ENCODE results near the gene RBM4B.

The RBM4B gene

DNA sequence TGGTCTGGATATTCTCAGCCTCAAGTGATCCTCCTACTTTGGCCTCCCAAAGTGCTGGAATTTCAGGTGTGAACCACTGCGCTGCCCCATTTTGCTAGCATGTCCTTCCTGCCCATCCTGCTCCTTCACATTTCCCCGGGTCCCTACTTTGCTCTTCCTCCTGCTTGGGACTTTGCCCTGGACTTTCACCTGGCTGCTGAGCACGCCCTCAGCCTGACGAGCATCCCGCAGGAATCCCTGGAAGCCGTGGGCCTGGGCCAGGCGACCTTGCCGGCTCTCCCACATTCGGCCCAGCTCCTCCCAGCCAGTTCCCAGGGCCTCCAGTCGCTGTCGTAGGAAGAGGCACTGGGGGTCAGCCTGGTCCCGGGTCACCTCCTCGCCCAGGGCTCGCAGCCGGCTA is 22.6 kb upstream of the RBM4B start:
- Histone ChIP-seq H3K9ac (ENCODE audit: low read depth, low read length, poor library complexity, severe bottlenecking) (peak overlapping the region; percentile 59), H3K4me3 (ENCODE audit: low read length, poor library complexity, severe bottlenecking) (peak overlapping the region; percentile 54), H3K9me3 (ENCODE audit: insufficient read depth, low read depth, low read length) (no peaks in the 10 kb centered on the region), H2AFZ (ENCODE audit: low read length) (no peak overlapping the region), H3K79me2 (ENCODE audit: insufficient read depth, low read length) (no peaks in the 10 kb centered on the region), H3K4me2 (ENCODE audit: low read depth, low read length, poor library complexity, severe bottlenecking) (peak overlapping the region; percentile 67), H3F3A (ENCODE audit: low read depth) (no peaks in the 10 kb centered on the region; the same call in 1 of the 2 replicates), H3K36me3 (ENCODE audit: insufficient read depth, low read length) (peaks cover 2% of the 10 kb centered on the region; the same call in 1 of the 2 replicates), H4K20me1 (ENCODE audit: insufficient read depth, low read length, poor library complexity, severe bottlenecking) (no peaks in the 10 kb centered on the region), H3K9me2 (replicated peaks; ENCODE audit: low read depth, low read length) (no peaks in the 10 kb centered on the region), H3K27me3 (ENCODE audit: insufficient read depth, low read length, poor library complexity, severe bottlenecking) (no peaks in the 10 kb centered on the region), H3K4me1 (ENCODE audit: insufficient read depth, low read length, poor library complexity, severe bottlenecking) (peaks cover 41% of the 10 kb centered on the region)
- TF ChIP-seq, protein P1, sequence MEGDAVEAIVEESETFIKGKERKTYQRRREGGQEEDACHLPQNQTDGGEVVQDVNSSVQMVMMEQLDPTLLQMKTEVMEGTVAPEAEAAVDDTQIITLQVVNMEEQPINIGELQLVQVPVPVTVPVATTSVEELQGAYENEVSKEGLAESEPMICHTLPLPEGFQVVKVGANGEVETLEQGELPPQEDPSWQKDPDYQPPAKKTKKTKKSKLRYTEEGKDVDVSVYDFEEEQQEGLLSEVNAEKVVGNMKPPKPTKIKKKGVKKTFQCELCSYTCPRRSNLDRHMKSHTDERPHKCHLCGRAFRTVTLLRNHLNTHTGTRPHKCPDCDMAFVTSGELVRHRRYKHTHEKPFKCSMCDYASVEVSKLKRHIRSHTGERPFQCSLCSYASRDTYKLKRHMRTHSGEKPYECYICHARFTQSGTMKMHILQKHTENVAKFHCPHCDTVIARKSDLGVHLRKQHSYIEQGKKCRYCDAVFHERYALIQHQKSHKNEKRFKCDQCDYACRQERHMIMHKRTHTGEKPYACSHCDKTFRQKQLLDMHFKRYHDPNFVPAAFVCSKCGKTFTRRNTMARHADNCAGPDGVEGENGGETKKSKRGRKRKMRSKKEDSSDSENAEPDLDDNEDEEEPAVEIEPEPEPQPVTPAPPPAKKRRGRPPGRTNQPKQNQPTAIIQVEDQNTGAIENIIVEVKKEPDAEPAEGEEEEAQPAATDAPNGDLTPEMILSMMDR (conservative IDR thresholded peaks at IDR 0.05; ENCODE audit: low read length): no peak
- TF ChIP-seq EZH2phosphoT487 (IDR thresholded peaks at IDR 0.05; ENCODE audit: borderline replicate concordance): no peak

DNA sequence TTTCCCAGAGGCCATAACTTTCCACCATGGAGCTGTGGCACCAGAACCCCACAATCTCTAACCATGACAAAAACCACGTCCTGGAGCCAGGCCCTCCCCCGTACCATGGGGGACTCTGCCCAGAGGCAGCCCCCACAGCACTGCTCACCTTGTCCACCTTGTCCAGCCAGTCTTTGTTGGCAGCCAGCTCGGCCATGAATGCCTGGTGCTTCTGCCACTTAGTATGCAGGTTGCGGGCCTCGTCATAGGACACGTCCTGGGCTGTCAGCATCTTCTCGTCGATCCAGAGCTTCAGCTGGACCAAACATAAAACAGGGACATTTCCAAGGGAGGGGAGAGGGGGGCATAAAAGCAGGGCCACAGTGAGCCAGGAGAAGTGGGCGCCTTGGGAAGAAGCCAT is 20.8 kb upstream of the RBM4B start:
- no peaks in the 10 kb centered on the region for H3K9me3 ChIP-seq (ENCODE audit: insufficient read depth, low read depth, low read length)
- peaks cover 2% of the 10 kb centered on the region; the same call in 1 of the 2 replicates for H3K36me3 ChIP-seq (ENCODE audit: insufficient read depth, low read length)
- no peak overlapping the region for H3K9ac ChIP-seq (ENCODE audit: low read depth, low read length, poor library complexity, severe bottlenecking)
- no peaks in the 10 kb centered on the region for H3K79me2 ChIP-seq (ENCODE audit: insufficient read depth, low read length)
- H3K27me3 ChIP-seq (ENCODE audit: insufficient read depth, low read length, poor library complexity, severe bottlenecking): no peaks in the 10 kb centered on the region
- no peak overlapping the region for H2AFZ ChIP-seq (ENCODE audit: low read length)
- no peaks in the 10 kb centered on the region for H3K9me2 ChIP-seq (replicated peaks; ENCODE audit: low read depth, low read length)
- peaks cover 35% of the 10 kb centered on the region for H3K4me1 ChIP-seq (ENCODE audit: insufficient read depth, low read length, poor library complexity, severe bottlenecking)
- H3K4me3 ChIP-seq (ENCODE audit: low read length, poor library complexity, severe bottlenecking): no peak overlapping the region
- H3K4me2 ChIP-seq (ENCODE audit: low read depth, low read length, poor library complexity, severe bottlenecking): no peak overlapping the region
- no peaks in the 10 kb centered on the region; the same call in 1 of the 2 replicates for H3F3A ChIP-seq (ENCODE audit: low read depth)
- TF ChIP-seq, protein P1 (conservative IDR thresholded peaks at IDR 0.05; ENCODE audit: low read length): no peak
- TF ChIP-seq EZH2phosphoT487 (IDR thresholded peaks at IDR 0.05; ENCODE audit: borderline replicate concordance): no peak
- no peaks in the 10 kb centered on the region for H4K20me1 ChIP-seq (ENCODE audit: insufficient read depth, low read length, poor library complexity, severe bottlenecking)

DNA sequence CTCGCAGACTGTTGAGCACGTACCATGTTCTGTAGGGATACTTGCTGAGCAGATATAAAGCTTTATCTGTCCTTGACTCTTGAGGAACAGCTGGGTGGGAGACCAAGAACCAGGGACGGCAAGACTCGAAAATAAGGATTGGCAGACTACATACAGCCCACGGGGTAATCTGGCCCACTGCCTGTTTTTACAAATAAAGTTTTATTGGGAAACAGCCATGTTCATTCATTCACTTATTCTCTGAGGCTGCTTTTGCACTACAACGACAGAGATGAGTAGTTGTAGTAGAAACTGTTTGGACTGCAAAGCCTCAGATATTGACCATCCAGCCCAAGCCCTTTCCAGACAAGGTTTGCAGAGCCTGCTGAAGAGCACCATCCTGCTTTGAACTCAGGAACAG is 20.3 kb upstream of the RBM4B start:
- H4K20me1 ChIP-seq (ENCODE audit: insufficient read depth, low read length, poor library complexity, severe bottlenecking): no peaks in the 10 kb centered on the region
- no peak overlapping the region for H3K9ac ChIP-seq (ENCODE audit: low read depth, low read length, poor library complexity, severe bottlenecking)
- no peaks in the 10 kb centered on the region for H3K9me3 ChIP-seq (ENCODE audit: insufficient read depth, low read depth, low read length)
- H3K36me3 ChIP-seq (ENCODE audit: insufficient read depth, low read length): peaks cover 2% of the 10 kb centered on the region; the same call in 1 of the 2 replicates
- no peaks in the 10 kb centered on the region for H3K9me2 ChIP-seq (replicated peaks; ENCODE audit: low read depth, low read length)
- H3K4me2 ChIP-seq (ENCODE audit: low read depth, low read length, poor library complexity, severe bottlenecking): no peak overlapping the region
- TF ChIP-seq EZH2phosphoT487 (IDR thresholded peaks at IDR 0.05; ENCODE audit: borderline replicate concordance): no peak
- TF ChIP-seq, protein P1 (conservative IDR thresholded peaks at IDR 0.05; ENCODE audit: low read length): no peak
- H2AFZ ChIP-seq (ENCODE audit: low read length): no peak overlapping the region
- no peaks in the 10 kb centered on the region for H3K27me3 ChIP-seq (ENCODE audit: insufficient read depth, low read length, poor library complexity, severe bottlenecking)
- H3K79me2 ChIP-seq (ENCODE audit: insufficient read depth, low read length): no peaks in the 10 kb centered on the region
- no peaks in the 10 kb centered on the region; the same call in 1 of the 2 replicates for H3F3A ChIP-seq (ENCODE audit: low read depth)
- peaks cover 35% of the 10 kb centered on the region for H3K4me1 ChIP-seq (ENCODE audit: insufficient read depth, low read length, poor library complexity, severe bottlenecking)
- no peak overlapping the region for H3K4me3 ChIP-seq (ENCODE audit: low read length, poor library complexity, severe bottlenecking)

All from Loucy (cell line).